H9 (cell line): Measurements from ENCODE around the gene PHACTR1. TPM values are rescaled to one million over a fixed set of nuclear protein-coding genes. Genes with fewer than 3 reads are reported as not detected.
A peak's percentile ranks its signal among the peaks of the same experiment; 100 is the strongest.

Experiments used
- DNase-seq: peaks from one replicate; pipeline ENCODE4 v3.0.0-alpha.2; 2017
- H2AFZ ChIP-seq: one replicate; pipeline ENCODE4 v1.6.1; 2013; ENCODE audit warnings: mild to moderate bottlenecking, low read length, control low read depth, moderate library complexity
- H2AK5ac ChIP-seq: 2 replicates; pipeline ENCODE4 v1.6.1; 2013; ENCODE audit warnings: low read length, control low read depth, mixed read lengths; ENCODE audit not compliant: insufficient read length
- H2BK120ac ChIP-seq: one replicate; pipeline ENCODE4 v1.6.1; 2013; ENCODE audit warnings: low read depth, mild to moderate bottlenecking, low read length, control low read depth, inconsistent platforms; ENCODE audit not compliant: poor library complexity, severe bottlenecking
- H2BK12ac ChIP-seq: 2 replicates; pipeline ENCODE4 v1.6.1; 2013; ENCODE audit warnings: low read length, control low read depth, mixed read lengths, low read depth; ENCODE audit not compliant: insufficient read length
- H2BK15ac ChIP-seq: 2 replicates; pipeline ENCODE4 v1.6.1; 2013; ENCODE audit warnings: low read depth, low read length, control low read depth
- H2BK20ac ChIP-seq: one replicate; pipeline ENCODE4 v1.6.1; 2013; ENCODE audit warnings: low read depth, mild to moderate bottlenecking, low read length, control low read depth, inconsistent platforms; ENCODE audit not compliant: poor library complexity, severe bottlenecking
- H2BK5ac ChIP-seq: 2 replicates; pipeline ENCODE4 v1.6.1; 2013; ENCODE audit warnings: low read length, control low read depth, mixed read lengths; ENCODE audit not compliant: insufficient read length
- H3K14ac ChIP-seq: 2 replicates; pipeline ENCODE4 v1.6.1; 2013; ENCODE audit warnings: low read length, control low read depth; ENCODE audit not compliant: insufficient read depth
- H3K18ac ChIP-seq: 2 replicates; pipeline ENCODE4 v1.6.1; 2013; ENCODE audit warnings: low read depth, mild to moderate bottlenecking, mixed read lengths, low read length, control low read depth; ENCODE audit not compliant: insufficient read length
- H3K23ac ChIP-seq: 2 replicates; pipeline ENCODE4 v1.6.1; 2013; ENCODE audit warnings: low read length, control low read depth, mixed read lengths, low read depth; ENCODE audit not compliant: insufficient read length
- H3K23me2 ChIP-seq: 2 replicates; pipeline ENCODE4 v1.6.1; 2013; ENCODE audit warnings: low read depth, mild to moderate bottlenecking, mixed read lengths, low read length, control low read depth; ENCODE audit not compliant: insufficient read length, poor library complexity, severe bottlenecking
- H3K27ac ChIP-seq: 2 replicates; pipeline ENCODE4 v1.5.1; 2013; ENCODE audit warnings: low read length, control low read depth, mixed read lengths, low read depth; ENCODE audit not compliant: insufficient read length
- H3K27me3 ChIP-seq: 2 replicates; pipeline ENCODE4 v1.6.1; 2013; ENCODE audit warnings: low read length, control low read depth, inconsistent platforms; ENCODE audit not compliant: insufficient read depth
- H3K4ac ChIP-seq: 2 replicates; pipeline ENCODE4 v1.6.1; 2013; ENCODE audit warnings: low read depth, mild to moderate bottlenecking, control low read depth, inconsistent platforms, low read length, moderate library complexity
- H3K4me1 ChIP-seq: 2 replicates; pipeline ENCODE4 v1.6.1; 2013; ENCODE audit warnings: low read length, control low read depth, inconsistent platforms; ENCODE audit not compliant: insufficient read depth
- H3K4me2 ChIP-seq: 2 replicates; pipeline ENCODE4 v1.6.1; 2013; ENCODE audit warnings: low read length, control low read depth, mixed read lengths; ENCODE audit not compliant: insufficient read length, insufficient read depth
- H3K56ac ChIP-seq: 2 replicates; pipeline ENCODE4 v1.6.1; 2013; ENCODE audit warnings: low read depth, mild to moderate bottlenecking, mixed read lengths, low read length, control low read depth; ENCODE audit not compliant: insufficient read length
- H3K79me1 ChIP-seq: 2 replicates; pipeline ENCODE4 v1.6.1; 2013; ENCODE audit warnings: low read depth, mild to moderate bottlenecking, moderate library complexity, low read length, control low read depth, inconsistent platforms; ENCODE audit not compliant: insufficient read depth, poor library complexity, severe bottlenecking
- H3K79me2 ChIP-seq: 2 replicates; pipeline ENCODE4 v1.6.1; 2013; ENCODE audit warnings: low read length, control low read depth, inconsistent platforms; ENCODE audit not compliant: insufficient read depth
- H3K9ac ChIP-seq: 2 replicates; pipeline ENCODE4 v1.6.1; 2013; ENCODE audit warnings: low read length, control low read depth, mixed read lengths; ENCODE audit not compliant: insufficient read length; ENCODE audit errors: extremely low read depth
- H3K9me3 ChIP-seq: one replicate; pipeline ENCODE4 v1.6.1; 2013; ENCODE audit warnings: low read depth, low read length, inconsistent platforms; ENCODE audit not compliant: control insufficient read depth
- H3T11ph ChIP-seq: one replicate; pipeline ENCODE4 v1.6.1; 2013; ENCODE audit warnings: mild to moderate bottlenecking, low read length, control low read depth, inconsistent platforms
- H4K20me1 ChIP-seq: one replicate; pipeline ENCODE4 v1.6.1; 2013; ENCODE audit not compliant: control insufficient read depth, insufficient read length, insufficient read depth
- H4K5ac ChIP-seq: 2 replicates; pipeline ENCODE4 v1.6.1; 2013; ENCODE audit warnings: low read depth, mild to moderate bottlenecking, mixed read lengths, low read length, control low read depth; ENCODE audit not compliant: insufficient read length
- H4K8ac ChIP-seq: replicated peaks from 2 replicates; pipeline ENCODE4 v1.6.1; 2013; ENCODE audit warnings: low read length, control low read depth, mixed read lengths, low read depth; ENCODE audit not compliant: insufficient read length
- H4K91ac ChIP-seq: 2 replicates; pipeline ENCODE4 v1.6.1; 2013; ENCODE audit warnings: low read depth, mild to moderate bottlenecking, moderate library complexity, mixed read lengths, low read length, control low read depth; ENCODE audit not compliant: insufficient read length
- H3K27ac Mint-ChIP-seq, 3 experiments: 2 replicates in 2 of 3; 3 replicates in 1 of 3; pipeline ENCODE4 v1.8.0; 2020 to 2021; ENCODE audit warnings: mixed read lengths in 3 of 3, mild to moderate bottlenecking in 1 of 3, moderate library complexity in 1 of 3
- H3K27me3 Mint-ChIP-seq: 2 replicates; pipeline ENCODE4 v1.8.0; 2021; ENCODE audit warnings: low read depth, mild to moderate bottlenecking, moderate library complexity, mixed read lengths
- H3K36me3 Mint-ChIP-seq, 3 experiments: 2 replicates in 2 of 3; 3 replicates in 1 of 3; pipeline ENCODE4 v1.8.0; 2020 to 2021; ENCODE audit warnings: low read depth in 3 of 3, mixed read lengths in 3 of 3; ENCODE audit not compliant: insufficient read depth in 1 of 3
- H3K4me1 Mint-ChIP-seq, 2 experiments: 2 replicates each; pipeline ENCODE4 v1.8.0; 2020; ENCODE audit warnings: mixed read lengths in 2 of 2
- H3K4me3 Mint-ChIP-seq, 2 experiments: 2 replicates in 1 of 2; 3 replicates in 1 of 2; pipeline ENCODE4 v1.8.0; 2020 to 2021; ENCODE audit warnings: mild to moderate bottlenecking in 2 of 2, mixed read lengths in 2 of 2, moderate library complexity in 1 of 2
- H3K9me3 Mint-ChIP-seq, 2 experiments: 2 replicates in 1 of 2; 3 replicates in 1 of 2; pipeline ENCODE4 v1.8.0; 2020; ENCODE audit warnings: mild to moderate bottlenecking in 2 of 2, mixed read lengths in 2 of 2, moderate library complexity in 1 of 2
- CTCF ChIP-seq: fragments of 200-600 bp; sonication (generic); conservative IDR thresholded peaks from 3 replicates; pipeline ENCODE4 v1.8.0; 2021; ENCODE audit warnings: antibody characterized with exemption, mild to moderate bottlenecking
- WGBS: extraction: QIAGEN DNeasy Blood & Tissue Kit; methylation state at CpG from one replicate; pipeline ENCODE4 v1.1.7; 2013; ENCODE audit warnings: missing lambda C conversion rate, low lambda C conversion rate, mixed read lengths; ENCODE audit not compliant: insufficient read length; ENCODE audit errors: extremely low coverage; 5-methylcytosine and 5-hydroxymethylcytosine counted together
- total RNA-seq: library from RNA; stranded (reverse); gene quantifications from 2 replicates; pipeline ENCODE4 v1.2.1, GENCODE V29; 2021

The PHACTR1 gene
- total RNA-seq, 1 experiment from 2014 or later, result 15.9 TPM

- Histone ChIP-seq H3K27ac (no peak overlapping the region), H3K9ac (no peak overlapping the region), H3T11ph (no peak overlapping the region), H4K91ac (no peak overlapping the region), H3K4me2 (no peak overlapping the region), H2AK5ac (no peak overlapping the region), H4K20me1 (no peaks in the 10 kb centered on the region), H4K5ac (no peak overlapping the region), H2AFZ (no peak overlapping the region), H4K8ac (no peak overlapping the region), H3K14ac (no peak overlapping the region), H2BK12ac (no peak overlapping the region), H3K56ac (no peak overlapping the region), H3K4me1 (no peaks in the 10 kb centered on the region), H3K9me3 (no peaks in the 10 kb centered on the region), H2BK20ac (no peak overlapping the region), H3K23me2 (no peaks in the 10 kb centered on the region), H2BK5ac (no peak overlapping the region), H3K79me1 (no peaks in the 10 kb centered on the region), H2BK120ac (no peak overlapping the region), H3K4ac (no peak overlapping the region), H3K27me3 (no peaks in the 10 kb centered on the region), H3K23ac (no peak overlapping the region), H3K79me2 (no peaks in the 10 kb centered on the region), H3K18ac (no peak overlapping the region), H2BK15ac (no peak overlapping the region)
- TF ChIP-seq CTCF, result no peak
- Mint-ChIP-seq H3K9me3 (no peaks in the 10 kb centered on the region), H3K27ac (peak overlapping the region in 1 of 3 experiments; percentile 3; a peak in 1 of 7 replicates), H3K27me3 (no peaks in the 10 kb centered on the region), H3K36me3 (peaks cover 18 to 62% (median 61%) of the 10 kb centered on the region in 3 experiments; a peak in 6 of 7 replicates), H3K4me1 (no peaks in the 10 kb centered on the region), H3K4me3 (no peak overlapping the region)
- DNase-seq, result no peak
- WGBS, result no CpG with 5 or more reads among the region's 6 CpGs
These were observed 587.5 kb downstream of the PHACTR1 start for GRCh38 chr6:13304101-13304500.
